OCI-LY7 (cell line): ENCODE data around the gene HAPLN2.
A peak's percentile ranks its signal among the peaks of the same experiment; 100 is the strongest.

ENCODE experiments used
- CTCF ChIP-seq: fragments of 200-600 bp; sonication (generic); conservative IDR thresholded peaks from 2 replicates; pipeline ENCODE4 v1.5.1; 2014; ENCODE audit warnings: mild to moderate bottlenecking, antibody characterized with exemption, low read length, moderate library complexity, mixed read lengths
- EZH2phosphoT487 ChIP-seq: fragments of 200-600 bp; sonication (generic); IDR thresholded peaks from 2 replicates; pipeline ENCODE4 v1.6.1; 2018; ENCODE audit warnings: low read depth, borderline replicate concordance, mild to moderate bottlenecking, mixed run types, antibody characterized with exemption, low read length, moderate library complexity, mixed read lengths

DNA sequence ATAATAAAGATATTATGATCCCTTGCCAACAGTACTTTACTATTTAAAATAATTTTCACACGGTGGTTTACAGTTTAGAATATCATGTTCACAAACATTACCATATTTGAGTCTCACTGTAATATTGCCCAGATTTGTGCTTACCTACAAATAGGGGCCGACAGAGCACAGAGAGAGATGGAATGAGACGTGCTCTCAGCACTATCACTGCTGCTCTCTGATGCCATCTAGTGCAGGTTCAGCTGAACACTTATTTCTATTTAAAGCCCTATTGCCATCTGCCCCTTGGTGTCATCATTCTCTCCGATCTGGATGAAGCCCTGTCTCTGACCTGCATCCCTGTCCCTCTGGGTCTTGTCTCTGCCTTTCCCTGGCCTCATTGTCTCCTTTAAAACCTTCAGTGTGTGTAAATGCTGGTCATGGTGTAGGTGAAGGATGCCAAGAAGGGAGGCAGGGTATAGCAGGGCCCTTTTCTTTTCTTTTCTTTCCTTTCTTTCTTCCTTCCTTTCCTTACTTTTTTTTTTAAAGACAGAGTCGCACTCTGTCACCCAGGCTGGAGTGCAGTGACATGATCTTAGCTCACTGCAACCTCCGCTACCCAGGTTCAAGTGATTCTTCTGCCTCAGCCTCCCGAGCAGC is 11.1 kb upstream of the HAPLN2 start:
- TF ChIP-seq CTCF: peak; percentile 91
- no peak for TF ChIP-seq EZH2phosphoT487
